Stomach (tissue), 9 donors: ENCODE data around the gene B3GALNT1. TPM values are rescaled to one million over a fixed set of nuclear protein-coding genes. Genes with fewer than 3 reads are reported as not detected.

Experiments used
- DNase-seq, 2 donors: peaks; one replicate each; pipeline versions ENCODE4 v3.0.0 to v3.0.0-alpha.2; 2013 to 2019
- H3K27ac ChIP-seq, 5 donors: fragments of 200-600 bp in 4 of 5; sonication (generic) in 4 of 5; one replicate each; pipeline ENCODE4 v1.5.1; 2013 to 2019; ENCODE audit warnings: mild to moderate bottlenecking in 1 of 5, moderate library complexity in 1 of 5
- H3K27me3 ChIP-seq, 3 donors: fragments of 200-600 bp; sonication (generic); one replicate each; pipeline ENCODE4 v1.5.1; 2017 to 2019; ENCODE audit warnings: mixed run types in 1 of 3
- H3K36me3 ChIP-seq, 4 donors: fragments of 200-600 bp; sonication (generic); 1 replicate in 3 of 4; 2 replicates in 1 of 4; pipeline ENCODE4 v1.5.1; 2016 to 2019
- H3K4me1 ChIP-seq, 4 donors: fragments of 200-600 bp; sonication (generic); one replicate each; pipeline ENCODE4 v1.5.1; 2016 to 2019
- H3K4me3 ChIP-seq, 4 donors: fragments of 200-600 bp; sonication (generic) in 3 of 4; one replicate each; pipeline ENCODE4 v1.5.1; 2016 to 2019; ENCODE audit warnings: mild to moderate bottlenecking in 1 of 4
- H3K9me3 ChIP-seq, 4 donors: fragments of 200-600 bp; sonication (generic); one replicate each; pipeline ENCODE4 v1.5.1; 2016 to 2019
- EP300 ChIP-seq: sonication (generic); formaldehyde crosslinking; IDR thresholded peaks from one replicate; pipeline ENCODE4 v1.6.1; 2017; ENCODE audit warnings: antibody characterized with exemption
- POLR2A ChIP-seq, 4 donors: fragments of 450-650 bp; IDR thresholded peaks; one replicate each; pipeline ENCODE4 v1.6.1; 2016; ENCODE audit warnings: antibody characterized with exemption in 4 of 4, control low read depth in 2 of 4, mild to moderate bottlenecking in 1 of 4, moderate library complexity in 1 of 4
- POLR2AphosphoS5 ChIP-seq, 3 donors: sonication (generic); formaldehyde crosslinking; IDR thresholded peaks; one replicate each; pipeline ENCODE4 v1.6.1; 2016; ENCODE audit warnings: antibody characterized with exemption in 3 of 3
- WGBS, 5 donors: extraction: QIAGEN DNeasy Blood & Tissue Kit in 3 of 5; methylation state at CpG; one replicate each; pipeline versions ENCODE4 v1.1.5 to v1.1.7; 2013 to 2018; 5-methylcytosine and 5-hydroxymethylcytosine counted together
- intact Hi-C: fragments of 100-400 bp; cut with DNase I; formaldehyde crosslinking; loops from one replicate; pipeline ENCODE4 v1.15.1; 2023; ENCODE audit warnings: low total_unique reads
- polyA plus RNA-seq, 3 donors: library from polyadenylated mRNA; stranded (reverse); fragments of 200-250 nt; gene quantifications; one replicate each; pipeline ENCODE4 v1.2.3, GENCODE V29; 2013
- total RNA-seq, 5 donors: library from RNA; depleted of rRNA; stranded (reverse); fragments of >200 nt; gene quantifications; one replicate each; pipeline versions ENCODE4 v1.1.0 to v1.2.3, GENCODE V29; 2014 to 2016
- TF ChIP-seq, protein P1 (sequence below), 7 experiments: fragments of 450-650 bp in 4 of 7; fragments of 200-600 bp in 3 of 7; sonication (generic) in 3 of 7; IDR thresholded peaks; one replicate each; pipeline ENCODE4 v1.5.1; 2016 to 2019; ENCODE audit warnings: antibody characterized with exemption in 7 of 7, control low read depth in 2 of 7, mild to moderate bottlenecking in 1 of 7
- donor health status: healthy with polysubstance abuse.
- donor health status: Bipolar disorder and iron deficiency.
- donor health status: healthy.

Gene B3GALNT1
- total and polyA plus RNA-seq, 8 donors, result 2.7 to 26.1 (median 4.7) TPM; not detected in 2

DNA sequence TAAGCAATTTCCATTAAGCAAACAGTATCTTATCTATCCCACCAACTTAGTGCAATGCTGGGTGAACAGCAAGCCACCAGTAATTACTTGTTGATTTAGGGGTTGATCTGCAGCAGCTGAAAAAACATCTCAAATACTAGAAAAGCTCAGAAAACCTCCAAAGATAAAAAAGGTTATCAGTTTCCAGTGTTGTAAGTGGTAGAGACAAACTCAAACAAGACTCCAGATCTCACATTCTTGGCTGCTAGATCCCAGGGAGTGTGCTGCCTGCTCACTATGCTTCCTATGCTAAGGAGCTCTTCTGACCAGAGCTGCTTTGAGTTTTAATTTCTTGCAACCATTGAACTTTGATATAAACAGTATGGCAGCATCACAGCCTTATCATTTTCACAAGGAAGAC, 11.3 kb downstream of the B3GALNT1 start:
- Histone ChIP-seq H3K27me3 (no peaks in the 10 kb centered on the region), H3K9me3 (no peaks in the 10 kb centered on the region), H3K4me3 (no peak overlapping the region), H3K27ac (no peak overlapping the region), H3K4me1 (no peaks in the 10 kb centered on the region), H3K36me3 (peaks cover 0 to 10% (median 3%) of the 10 kb centered on the region in 4 donors)
- intact Hi-C loops, result no loop called here
- no peak for TF ChIP-seq POLR2A (IDR thresholded peaks at IDR 0.05)
- TF ChIP-seq, protein P1, sequence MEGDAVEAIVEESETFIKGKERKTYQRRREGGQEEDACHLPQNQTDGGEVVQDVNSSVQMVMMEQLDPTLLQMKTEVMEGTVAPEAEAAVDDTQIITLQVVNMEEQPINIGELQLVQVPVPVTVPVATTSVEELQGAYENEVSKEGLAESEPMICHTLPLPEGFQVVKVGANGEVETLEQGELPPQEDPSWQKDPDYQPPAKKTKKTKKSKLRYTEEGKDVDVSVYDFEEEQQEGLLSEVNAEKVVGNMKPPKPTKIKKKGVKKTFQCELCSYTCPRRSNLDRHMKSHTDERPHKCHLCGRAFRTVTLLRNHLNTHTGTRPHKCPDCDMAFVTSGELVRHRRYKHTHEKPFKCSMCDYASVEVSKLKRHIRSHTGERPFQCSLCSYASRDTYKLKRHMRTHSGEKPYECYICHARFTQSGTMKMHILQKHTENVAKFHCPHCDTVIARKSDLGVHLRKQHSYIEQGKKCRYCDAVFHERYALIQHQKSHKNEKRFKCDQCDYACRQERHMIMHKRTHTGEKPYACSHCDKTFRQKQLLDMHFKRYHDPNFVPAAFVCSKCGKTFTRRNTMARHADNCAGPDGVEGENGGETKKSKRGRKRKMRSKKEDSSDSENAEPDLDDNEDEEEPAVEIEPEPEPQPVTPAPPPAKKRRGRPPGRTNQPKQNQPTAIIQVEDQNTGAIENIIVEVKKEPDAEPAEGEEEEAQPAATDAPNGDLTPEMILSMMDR (IDR thresholded peaks at IDR 0.05), result no peak
- no peak for TF ChIP-seq POLR2AphosphoS5 (IDR thresholded peaks at IDR 0.05)
- TF ChIP-seq EP300, result no peak
- no peak for DNase-seq

DNA sequence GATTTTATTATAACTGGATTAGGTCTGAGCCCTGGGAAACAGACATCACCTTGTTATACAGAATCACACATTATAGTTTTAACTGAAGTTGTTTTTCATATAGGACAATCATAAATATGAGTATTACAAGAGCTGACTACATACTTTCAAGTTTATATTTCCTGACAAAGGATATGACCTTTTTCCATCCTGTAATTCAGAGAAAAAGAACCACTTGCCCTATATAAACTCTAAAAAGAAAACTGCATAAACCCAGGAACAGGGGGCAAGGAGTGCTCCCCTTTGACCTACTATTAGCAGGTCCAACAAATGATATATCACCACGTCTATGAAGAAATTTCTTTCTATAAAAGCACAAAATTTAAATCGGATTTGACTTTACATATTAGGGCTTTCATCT, 20.9 kb downstream of the B3GALNT1 start:
- Histone ChIP-seq H3K9me3 (no peaks in the 10 kb centered on the region), H3K27me3 (no peaks in the 10 kb centered on the region), H3K4me3 (no peak overlapping the region), H3K4me1 (peaks cover 0 to 13% (median 9%) of the 10 kb centered on the region in 4 donors), H3K27ac (no peak overlapping the region), H3K36me3 (peaks cover 2 to 17% (median 16%) of the 10 kb centered on the region in 4 donors)
- no peak for DNase-seq
- TF ChIP-seq POLR2AphosphoS5 (IDR thresholded peaks at IDR 0.05), result no peak
- TF ChIP-seq, protein P1 (IDR thresholded peaks at IDR 0.05), result no peak
- TF ChIP-seq POLR2A (IDR thresholded peaks at IDR 0.05), result no peak
- TF ChIP-seq EP300, result no peak
- intact Hi-C loops, result no loop called here
- 77 to 85% (median 80%) methylated on average over 2 of the region's 2 CpGs for WGBS, 5 donors

DNA sequence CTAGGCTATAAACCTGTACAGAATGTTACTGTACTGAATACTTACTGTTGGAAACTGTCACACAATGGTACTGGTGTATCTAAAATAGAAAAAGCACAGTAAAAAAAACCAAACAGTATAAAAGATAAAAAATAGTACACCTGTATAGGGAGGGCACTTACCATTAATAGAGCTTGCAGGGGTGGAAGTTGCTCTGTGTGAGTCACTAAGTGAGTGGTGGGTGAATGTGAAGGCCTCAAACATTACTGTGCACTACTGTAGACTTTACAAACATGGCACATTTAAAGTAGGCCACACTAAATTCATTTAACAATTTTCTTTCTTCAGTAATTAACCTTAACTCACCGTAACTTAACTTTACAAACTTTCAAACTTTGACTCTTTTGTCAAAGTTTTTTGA, 22.0 kb downstream of the B3GALNT1 start:
- Histone ChIP-seq H3K4me1 (peaks cover 0 to 13% (median 9%) of the 10 kb centered on the region in 4 donors), H3K4me3 (no peak overlapping the region), H3K36me3 (peaks cover 2 to 17% (median 16%) of the 10 kb centered on the region in 4 donors), H3K27me3 (no peaks in the 10 kb centered on the region), H3K9me3 (no peaks in the 10 kb centered on the region), H3K27ac (no peak overlapping the region)
- no peak for DNase-seq
- 94 to 100% (median 100%) methylated on average over 1 of the region's 1 CpG for WGBS, 5 donors
- TF ChIP-seq POLR2A (IDR thresholded peaks at IDR 0.05) (no peak), POLR2AphosphoS5 (IDR thresholded peaks at IDR 0.05) (no peak), EP300 (no peak)
- intact Hi-C loops, result no loop called here

DNA sequence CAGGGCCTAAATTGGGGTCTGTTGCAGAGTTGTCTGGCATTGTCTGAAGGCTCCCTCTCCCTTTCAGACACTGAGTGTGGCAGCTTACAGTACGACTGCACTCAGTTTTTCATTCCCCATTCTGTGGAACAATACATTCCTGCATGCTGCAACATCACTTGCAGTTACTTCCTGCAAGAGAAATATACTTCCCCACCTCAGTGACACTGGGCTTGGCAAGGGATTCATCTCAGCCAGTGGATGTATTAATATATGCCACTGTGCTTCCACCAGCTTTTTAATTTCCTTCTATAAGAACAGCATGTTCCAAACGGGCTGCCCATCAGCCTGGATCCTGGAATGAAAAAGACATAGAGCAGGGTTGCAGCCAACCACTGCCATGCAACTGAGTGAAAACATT, 23.1 kb downstream of the B3GALNT1 start:
- WGBS, 5 donors, result 46 to 63% (median 59%) methylated on average over 2 of the region's 2 CpGs
- H3K27ac ChIP-seq, result no peak overlapping the region
- peaks cover 2 to 17% (median 16%) of the 10 kb centered on the region in 4 donors for H3K36me3 ChIP-seq
- H3K4me1 ChIP-seq, result peaks cover 0 to 13% (median 9%) of the 10 kb centered on the region in 4 donors
- intact Hi-C loops, result no loop called here
- no peak overlapping the region for H3K4me3 ChIP-seq
- no peaks in the 10 kb centered on the region for H3K9me3 ChIP-seq
- no peak for DNase-seq
- H3K27me3 ChIP-seq, result no peaks in the 10 kb centered on the region
- TF ChIP-seq POLR2A (IDR thresholded peaks at IDR 0.05) (no peak), EP300 (no peak), POLR2AphosphoS5 (IDR thresholded peaks at IDR 0.05) (no peak)
- TF ChIP-seq, protein P1 (IDR thresholded peaks at IDR 0.05), result no peak

DNA sequence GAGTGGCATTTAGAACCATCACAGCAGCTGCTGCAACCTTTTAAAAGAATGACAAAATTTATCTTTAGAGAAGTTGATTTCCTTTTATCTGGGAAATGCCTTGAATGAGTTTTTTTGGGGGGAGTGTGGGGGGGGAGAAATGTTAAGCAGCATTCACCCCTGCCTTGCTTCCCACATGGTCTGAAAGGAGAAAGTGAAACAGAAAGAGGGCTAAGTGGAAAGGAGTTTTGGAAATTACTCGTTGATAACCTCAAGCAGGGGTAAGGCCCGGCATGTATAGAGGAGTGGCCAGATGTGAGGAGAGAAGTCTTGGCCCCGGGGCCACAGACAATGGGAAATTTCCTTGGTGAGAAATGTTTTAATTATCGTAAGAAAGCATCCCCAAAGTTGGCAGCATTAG, 23.5 kb downstream of the B3GALNT1 start:
- intact Hi-C loops, result no loop called here
- peaks cover 0 to 13% (median 9%) of the 10 kb centered on the region in 4 donors for H3K4me1 ChIP-seq
- no peak overlapping the region for H3K27ac ChIP-seq
- DNase-seq, result no peak
- 27 to 49% (median 38%) methylated on average over 4 of the region's 4 CpGs for WGBS, 5 donors
- H3K9me3 ChIP-seq, result no peaks in the 10 kb centered on the region
- H3K27me3 ChIP-seq, result no peaks in the 10 kb centered on the region
- TF ChIP-seq POLR2AphosphoS5 (IDR thresholded peaks at IDR 0.05), result no peak
- TF ChIP-seq, protein P1 (IDR thresholded peaks at IDR 0.05), result no peak
- TF ChIP-seq EP300, result no peak
- TF ChIP-seq POLR2A (IDR thresholded peaks at IDR 0.05), result no peak
- no peak overlapping the region for H3K4me3 ChIP-seq
- peaks cover 2 to 16% (median 14%) of the 10 kb centered on the region in 4 donors for H3K36me3 ChIP-seq
